A673 (cell line): ENCODE data around the gene ZBTB21. TPM values are rescaled to one million over a fixed set of nuclear protein-coding genes. Genes with fewer than 3 reads are reported as not detected.

ENCODE experiments used
- BruUV-seq: library from RNA; stranded (reverse); fragments of 400-500 nt; replicated peaks from 2 replicates; lab custom pipeline; 2021; lab: Mats Ljungman, UMichigan
- CTCF ChIA-PET: fragments of 300-600 bp; sonication (Branson Sonifier 250); formaldehyde crosslinking; loops from one replicate; lab custom pipeline; 2022; ENCODE audit warnings: antibody characterized with exemption; lab: Charles Lee
- POLR2A ChIA-PET: fragments of 300-600 bp; sonication (Branson Sonifier 250); formaldehyde crosslinking; loops from one replicate; lab custom pipeline; 2022; ENCODE audit warnings: antibody characterized with exemption; ENCODE audit not compliant: low non-redundant PET; lab: Charles Lee
- DNase-seq: peaks from one replicate; pipeline ENCODE4 v3.0.0-alpha.2; 2015; ENCODE audit warnings: low spot score
- H3K27ac ChIP-seq: fragments of 200-600 bp; sonication (generic); 2 replicates; pipeline ENCODE4 v1.5.1; 2016; ENCODE audit warnings: mixed run types, low read depth, mild to moderate bottlenecking, mixed read lengths, antibody characterized with exemption, low read length; ENCODE audit not compliant: poor library complexity, severe bottlenecking
- H3K27me3 ChIP-seq: fragments of 200-600 bp; sonication (generic); replicated peaks from 2 replicates; pipeline ENCODE4 v1.6.1; 2017; ENCODE audit warnings: mixed run types, low read depth, mild to moderate bottlenecking, mixed read lengths, antibody characterized with exemption, low read length; ENCODE audit not compliant: insufficient read depth, poor library complexity
- H3K36me3 ChIP-seq: fragments of 200-600 bp; sonication (generic); 2 replicates; pipeline ENCODE4 v1.6.1; 2016; ENCODE audit warnings: mixed run types, mild to moderate bottlenecking, mixed read lengths, antibody characterized with exemption, low read length; ENCODE audit not compliant: insufficient read depth, poor library complexity, severe bottlenecking
- H3K4me1 ChIP-seq: fragments of 200-600 bp; sonication (generic); 2 replicates; pipeline ENCODE4 v1.6.1; 2017; ENCODE audit warnings: mixed run types, mild to moderate bottlenecking, mixed read lengths, antibody characterized with exemption, low read length; ENCODE audit not compliant: insufficient read depth, poor library complexity, severe bottlenecking
- H3K4me3 ChIP-seq: fragments of 200-600 bp; sonication (generic); 2 replicates; pipeline ENCODE4 v1.5.1; 2016; ENCODE audit warnings: low read depth, mixed run types, mild to moderate bottlenecking, mixed read lengths, low read length; ENCODE audit not compliant: poor library complexity, severe bottlenecking
- H3K9me3 ChIP-seq: fragments of 200-600 bp; sonication (generic); 2 replicates; pipeline ENCODE4 v1.6.1; 2016; ENCODE audit warnings: mixed run types, low read depth, mild to moderate bottlenecking, mixed read lengths, antibody characterized with exemption, low read length; ENCODE audit not compliant: poor library complexity, severe bottlenecking
- CTCF ChIP-seq: fragments of 300-800, 200-600 bp; sonication (generic); conservative IDR thresholded peaks from 2 replicates; pipeline ENCODE4 v1.5.1; 2017; ENCODE audit warnings: low read depth, mild to moderate bottlenecking, antibody characterized with exemption, low read length, moderate library complexity, mixed read lengths
- EZH2 ChIP-seq: fragments of 200-600 bp; sonication (generic); IDR thresholded peaks from 2 replicates; pipeline ENCODE4 v1.6.1; 2017; ENCODE audit warnings: borderline replicate concordance, low read depth, mild to moderate bottlenecking, mixed read lengths, antibody characterized with exemption, low read length; ENCODE audit not compliant: poor library complexity, severe bottlenecking
- intact Hi-C: fragments of 100-400 bp; cut with micrococcal nuclease; formaldehyde crosslinking; loops from one replicate; pipeline ENCODE4 v1.10.0; 2022; ENCODE audit not compliant: unreplicated experiment
- total RNA-seq: library from RNA; stranded (reverse); gene quantifications from 2 replicates; pipeline ENCODE4 v1.2.3, GENCODE V29; 2021

The ZBTB21 gene
- total RNA-seq, 1 experiment from 2014 or later: 20.7 TPM

- Histone ChIP-seq H3K27me3 (no peaks in the 10 kb centered on the region), H3K9me3 (no peaks in the 10 kb centered on the region), H3K27ac (no peak overlapping the region), H3K4me1 (no peaks in the 10 kb centered on the region), H3K4me3 (no peak overlapping the region), H3K36me3 (no peaks in the 10 kb centered on the region)
- no peak for DNase-seq
- intact Hi-C loops: no loop called here
- BruUV-seq: no TSS peak
- TF ChIP-seq CTCF (no peak), EZH2 (no peak)
- POLR2A ChIA-PET: no interaction called here
- CTCF ChIA-PET: no interaction called here
Observed at GRCh38 chr21:42022091-42022430, 11.9 kb upstream of the ZBTB21 start.

- DNase-seq: no peak
- H3K27me3 ChIP-seq: no peaks in the 10 kb centered on the region
- H3K4me3 ChIP-seq: no peak overlapping the region
- intact Hi-C loops: no loop called here
- no peaks in the 10 kb centered on the region for H3K4me1 ChIP-seq
- no peak for TF ChIP-seq EZH2
- TF ChIP-seq CTCF: no peak
- no peaks in the 10 kb centered on the region for H3K9me3 ChIP-seq
- BruUV-seq: no TSS peak
- H3K36me3 ChIP-seq: no peaks in the 10 kb centered on the region
- POLR2A ChIA-PET: no interaction called here
- no peak overlapping the region for H3K27ac ChIP-seq
- CTCF ChIA-PET: no interaction called here
Observed at GRCh38 chr21:42021371-42022090, 11.4 kb upstream of the ZBTB21 start.

GRCh38 chr21:42019706-42020105 is 9.5 kb upstream of the ZBTB21 start:
- TF ChIP-seq EZH2: no peak
- no peak for TF ChIP-seq CTCF
- Histone ChIP-seq H3K4me3 (no peak overlapping the region), H3K4me1 (no peaks in the 10 kb centered on the region), H3K27me3 (no peaks in the 10 kb centered on the region), H3K9me3 (no peaks in the 10 kb centered on the region), H3K36me3 (no peaks in the 10 kb centered on the region), H3K27ac (no peak overlapping the region)
- intact Hi-C loops: no loop called here
- ChIA-PET CTCF (no interaction called here), POLR2A (no interaction called here)
- BruUV-seq: no TSS peak
- DNase-seq: no peak
